Type B pancreatic cell (in vitro differentiated cells): ENCODE measurements around the gene WASL. TPM values are rescaled to one million over a fixed set of nuclear protein-coding genes. Genes with fewer than 3 reads are reported as not detected.
A peak's percentile ranks its signal among the peaks of the same experiment; 100 is the strongest.

Source experiments
- DNase-seq: peaks from one replicate; pipeline ENCODE4 v3.0.0; 2021; ENCODE audit warnings: mixed read lengths; ENCODE audit not compliant: unreplicated experiment; ENCODE audit errors: extremely low spot score
- H3K27ac Mint-ChIP-seq: 2 replicates; pipeline ENCODE4 v1.8.0; 2021; ENCODE audit warnings: mild to moderate bottlenecking, mixed read lengths
- H3K27me3 Mint-ChIP-seq: 2 replicates; pipeline ENCODE4 v1.8.0; 2021; ENCODE audit warnings: mixed read lengths
- H3K36me3 Mint-ChIP-seq: 2 replicates; pipeline ENCODE4 v1.8.0; 2021; ENCODE audit warnings: mixed read lengths
- H3K4me1 Mint-ChIP-seq: one replicate; pipeline ENCODE4 v1.8.0; 2021; ENCODE audit warnings: mixed read lengths; ENCODE audit not compliant: unreplicated experiment
- H3K4me3 Mint-ChIP-seq: 2 replicates; pipeline ENCODE4 v1.8.0; 2021; ENCODE audit warnings: mild to moderate bottlenecking, mixed read lengths
- H3K9me3 Mint-ChIP-seq: 2 replicates; pipeline ENCODE4 v1.8.0; 2021; ENCODE audit warnings: mixed read lengths
- total RNA-seq: library from RNA; stranded (reverse); gene quantifications from 2 replicates; pipeline ENCODE4 v1.2.1, GENCODE V29; 2021; ENCODE audit warnings: low replicate concordance
- TF ChIP-seq, protein P1 (sequence below): fragments of 200-600 bp; sonication (generic); conservative IDR thresholded peaks from 2 replicates; pipeline ENCODE4 v1.5.0; 2021; ENCODE audit warnings: antibody characterized with exemption, mild to moderate bottlenecking

Gene WASL
- total RNA-seq, 1 donor from 2014 or later, result 34.4 TPM

DNA sequence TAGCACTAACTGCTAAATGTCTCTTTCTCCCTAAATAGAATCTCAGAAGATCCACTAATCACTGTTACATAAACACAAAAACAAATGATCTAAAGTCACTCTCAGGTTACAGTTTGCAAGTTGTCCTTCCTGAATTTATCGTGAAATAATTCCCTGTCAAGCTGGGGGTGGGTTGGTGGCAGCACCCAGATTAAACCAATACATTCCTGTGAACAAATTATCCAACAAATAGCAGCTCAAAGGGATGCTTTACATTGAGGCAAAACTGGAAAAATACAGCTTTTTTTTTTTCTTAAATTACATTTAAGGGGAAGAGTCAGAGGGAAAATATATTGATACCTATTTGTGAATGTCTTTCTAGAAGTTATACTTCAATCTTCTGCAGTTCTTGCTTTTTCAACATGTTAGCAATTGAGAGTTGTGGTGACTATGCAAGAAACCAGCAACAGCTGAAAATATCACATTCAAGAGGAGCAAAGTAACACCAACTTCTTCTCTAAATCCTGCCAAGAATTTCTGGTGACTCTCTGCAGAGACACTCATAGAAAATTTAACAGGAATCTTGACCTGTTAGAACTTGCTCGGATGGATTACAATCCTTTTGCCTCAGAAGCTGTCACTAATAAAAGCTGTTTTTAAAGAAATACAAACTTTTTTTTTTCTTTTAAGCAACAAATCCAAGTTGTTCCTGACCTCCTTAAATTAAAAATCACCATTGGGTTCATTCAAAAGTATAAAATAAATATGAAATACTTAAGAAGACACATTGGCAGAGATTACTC is 74.2 kb downstream of the WASL start:
- Mint-ChIP-seq H3K27me3 (no peaks in the 10 kb centered on the region), H3K4me3 (no peak overlapping the region), H3K27ac (no peak overlapping the region)

DNA sequence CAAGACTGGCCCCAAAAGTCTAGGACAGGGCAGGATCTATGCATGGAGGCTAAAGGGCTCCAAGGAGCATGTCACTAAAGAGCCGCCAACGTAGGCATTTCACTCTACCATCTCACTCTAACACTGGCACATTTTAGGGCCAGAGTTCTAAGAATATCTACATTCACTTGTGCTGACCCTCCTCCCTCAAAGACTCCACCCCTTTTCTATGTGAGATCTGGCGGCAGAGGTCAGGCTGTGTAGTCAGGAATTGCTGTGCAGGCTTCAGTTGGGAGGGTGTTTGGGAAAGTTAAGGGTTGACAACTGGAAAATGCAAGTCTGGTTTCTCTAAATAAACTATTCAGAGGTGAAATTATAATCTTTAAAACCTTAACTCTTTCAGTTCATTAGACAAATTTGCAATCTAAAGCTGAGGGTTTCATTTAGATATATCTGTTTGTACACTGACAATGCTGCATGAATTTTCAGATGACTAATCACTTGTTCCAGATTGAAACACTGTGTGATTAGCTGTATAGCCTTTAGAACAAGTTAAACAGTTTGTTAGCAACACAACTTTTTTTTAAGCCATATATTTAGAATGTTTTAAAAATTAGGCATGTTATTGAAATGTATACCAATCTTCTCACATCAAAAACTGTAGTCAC is 74.9 kb downstream of the WASL start:
- no peaks in the 10 kb centered on the region for H3K27me3 Mint-ChIP-seq
- no peaks in the 10 kb centered on the region for H3K9me3 Mint-ChIP-seq
- H3K4me3 Mint-ChIP-seq, result no peak overlapping the region
- TF ChIP-seq, protein P1, sequence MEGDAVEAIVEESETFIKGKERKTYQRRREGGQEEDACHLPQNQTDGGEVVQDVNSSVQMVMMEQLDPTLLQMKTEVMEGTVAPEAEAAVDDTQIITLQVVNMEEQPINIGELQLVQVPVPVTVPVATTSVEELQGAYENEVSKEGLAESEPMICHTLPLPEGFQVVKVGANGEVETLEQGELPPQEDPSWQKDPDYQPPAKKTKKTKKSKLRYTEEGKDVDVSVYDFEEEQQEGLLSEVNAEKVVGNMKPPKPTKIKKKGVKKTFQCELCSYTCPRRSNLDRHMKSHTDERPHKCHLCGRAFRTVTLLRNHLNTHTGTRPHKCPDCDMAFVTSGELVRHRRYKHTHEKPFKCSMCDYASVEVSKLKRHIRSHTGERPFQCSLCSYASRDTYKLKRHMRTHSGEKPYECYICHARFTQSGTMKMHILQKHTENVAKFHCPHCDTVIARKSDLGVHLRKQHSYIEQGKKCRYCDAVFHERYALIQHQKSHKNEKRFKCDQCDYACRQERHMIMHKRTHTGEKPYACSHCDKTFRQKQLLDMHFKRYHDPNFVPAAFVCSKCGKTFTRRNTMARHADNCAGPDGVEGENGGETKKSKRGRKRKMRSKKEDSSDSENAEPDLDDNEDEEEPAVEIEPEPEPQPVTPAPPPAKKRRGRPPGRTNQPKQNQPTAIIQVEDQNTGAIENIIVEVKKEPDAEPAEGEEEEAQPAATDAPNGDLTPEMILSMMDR, result no peak
- no peaks in the 10 kb centered on the region for H3K36me3 Mint-ChIP-seq
- DNase-seq, result no peak
- H3K4me1 Mint-ChIP-seq, result peaks cover 4% of the 10 kb centered on the region
- peak overlapping the region; percentile 24 for H3K27ac Mint-ChIP-seq

More for the DNA sequence above, 74.2 kb downstream of the WASL start:
- peaks cover 4% of the 10 kb centered on the region for H3K36me3 Mint-ChIP-seq
- H3K4me1 Mint-ChIP-seq, result peaks cover 3% of the 10 kb centered on the region
- H3K9me3 Mint-ChIP-seq, result no peaks in the 10 kb centered on the region
- no peak for DNase-seq
- TF ChIP-seq, protein P1, result no peak

DNA sequence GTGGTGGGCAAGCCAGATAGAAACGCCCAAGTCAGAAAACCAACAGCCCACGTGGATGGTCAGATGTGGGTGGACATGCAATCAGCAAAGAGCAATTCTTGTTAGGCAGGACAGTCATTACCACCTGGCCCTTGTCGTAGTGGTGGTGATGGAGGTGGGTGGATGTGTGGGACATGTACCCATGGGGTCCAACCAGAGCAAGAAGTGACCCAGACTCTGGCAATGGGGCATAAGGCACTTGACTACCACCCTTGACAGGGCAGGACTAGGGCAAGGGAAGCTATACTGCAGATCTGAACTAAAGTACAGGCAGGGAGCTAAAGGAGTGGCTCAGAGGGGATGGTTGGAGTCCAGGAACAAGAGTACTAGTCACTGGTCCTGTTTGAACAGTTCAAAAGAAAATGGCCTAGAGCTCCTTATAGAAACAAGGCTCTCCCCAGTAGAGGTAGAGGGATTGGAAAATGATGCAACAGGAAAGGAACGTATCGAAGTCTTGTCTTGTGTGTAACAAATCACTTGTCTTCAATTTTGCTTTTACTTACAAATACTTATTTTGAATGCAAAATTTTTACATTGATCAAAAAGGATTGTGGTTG is 75.6 kb downstream of the WASL start:
- Mint-ChIP-seq H3K27ac (peak overlapping the region; percentile 24), H3K4me1 (peaks cover 7% of the 10 kb centered on the region), H3K4me3 (no peak overlapping the region), H3K9me3 (no peaks in the 10 kb centered on the region), H3K27me3 (no peaks in the 10 kb centered on the region), H3K36me3 (no peaks in the 10 kb centered on the region)
- TF ChIP-seq, protein P1, result no peak
- no peak for DNase-seq

DNA sequence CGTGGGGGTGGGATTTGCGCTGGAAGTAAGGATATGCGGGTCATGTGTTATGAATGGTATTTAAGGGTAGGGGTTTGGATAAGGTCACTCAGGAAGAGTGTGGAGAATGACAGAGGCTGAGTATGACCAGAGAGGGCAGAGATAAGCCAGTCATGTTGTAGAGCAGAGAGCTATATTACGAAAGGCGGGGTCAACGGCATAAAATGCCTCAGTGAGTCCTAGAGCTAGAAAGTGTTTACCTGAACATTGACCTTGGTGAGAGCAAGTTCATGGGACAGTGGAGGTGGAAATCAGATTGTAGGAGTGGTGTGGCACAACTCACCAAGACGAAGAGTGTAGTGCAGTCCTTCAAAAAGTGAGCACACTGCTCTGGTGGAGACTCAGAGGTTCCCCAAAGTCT is 79.3 kb downstream of the WASL start:
- Mint-ChIP-seq H3K27me3 (no peaks in the 10 kb centered on the region), H3K4me3 (no peak overlapping the region), H3K9me3 (no peaks in the 10 kb centered on the region), H3K36me3 (no peaks in the 10 kb centered on the region), H3K4me1 (peaks cover 13% of the 10 kb centered on the region), H3K27ac (no peak overlapping the region)
- TF ChIP-seq, protein P1, result no peak
- no peak for DNase-seq

DNA sequence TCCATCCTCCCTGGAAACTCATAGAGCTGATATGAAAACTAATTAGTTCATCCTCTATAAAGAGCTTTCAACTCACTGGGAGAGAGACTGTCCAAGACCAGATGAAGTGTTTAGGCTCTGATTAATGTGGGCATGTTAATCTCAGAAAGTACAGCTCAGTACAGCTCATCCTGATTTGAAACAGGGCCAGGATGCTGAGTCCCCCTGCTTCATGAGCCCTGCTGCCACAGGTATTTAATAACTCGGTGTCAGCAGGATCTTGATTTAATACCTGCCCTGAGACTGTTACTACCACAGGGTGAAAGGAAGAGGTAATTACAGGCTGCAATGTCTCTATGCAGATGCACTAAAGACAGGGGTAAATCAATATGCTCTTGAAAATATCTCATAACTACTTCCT is 82.3 kb downstream of the WASL start:
- Mint-ChIP-seq H3K27me3 (no peaks in the 10 kb centered on the region), H3K4me1 (peaks cover 10% of the 10 kb centered on the region), H3K27ac (no peak overlapping the region), H3K4me3 (no peak overlapping the region), H3K36me3 (no peaks in the 10 kb centered on the region), H3K9me3 (peaks cover 4% of the 10 kb centered on the region)
- no peak for DNase-seq
- TF ChIP-seq, protein P1, result no peak
